Stimulated activated CD8-positive, alpha-beta memory T cell treated with anti-CD3 and anti-CD28 coated beads, Interleukin-12 subunit alpha, Interleukin-12 subunit beta, amount 100 ng/mL, for 4 hours (primary cell): ENCODE data around the gene ALPL.

Source experiments
- DNase-seq: peaks from one replicate; pipeline ENCODE4 v3.0.0-alpha.2; 2020; ENCODE audit warnings: low read depth

ALPL gene

GRCh38 chr1:21598904-21599303 lies 89.7 kb downstream of the ALPL start:
- no peak for DNase-seq

- DNase-seq, result no peak
Measured at GRCh38 chr1:21599402-21599801, 90.2 kb downstream of the ALPL start.

GRCh38 chr1:21601278-21602048 lies 92.2 kb downstream of the ALPL start:
- no peak for DNase-seq

DNA sequence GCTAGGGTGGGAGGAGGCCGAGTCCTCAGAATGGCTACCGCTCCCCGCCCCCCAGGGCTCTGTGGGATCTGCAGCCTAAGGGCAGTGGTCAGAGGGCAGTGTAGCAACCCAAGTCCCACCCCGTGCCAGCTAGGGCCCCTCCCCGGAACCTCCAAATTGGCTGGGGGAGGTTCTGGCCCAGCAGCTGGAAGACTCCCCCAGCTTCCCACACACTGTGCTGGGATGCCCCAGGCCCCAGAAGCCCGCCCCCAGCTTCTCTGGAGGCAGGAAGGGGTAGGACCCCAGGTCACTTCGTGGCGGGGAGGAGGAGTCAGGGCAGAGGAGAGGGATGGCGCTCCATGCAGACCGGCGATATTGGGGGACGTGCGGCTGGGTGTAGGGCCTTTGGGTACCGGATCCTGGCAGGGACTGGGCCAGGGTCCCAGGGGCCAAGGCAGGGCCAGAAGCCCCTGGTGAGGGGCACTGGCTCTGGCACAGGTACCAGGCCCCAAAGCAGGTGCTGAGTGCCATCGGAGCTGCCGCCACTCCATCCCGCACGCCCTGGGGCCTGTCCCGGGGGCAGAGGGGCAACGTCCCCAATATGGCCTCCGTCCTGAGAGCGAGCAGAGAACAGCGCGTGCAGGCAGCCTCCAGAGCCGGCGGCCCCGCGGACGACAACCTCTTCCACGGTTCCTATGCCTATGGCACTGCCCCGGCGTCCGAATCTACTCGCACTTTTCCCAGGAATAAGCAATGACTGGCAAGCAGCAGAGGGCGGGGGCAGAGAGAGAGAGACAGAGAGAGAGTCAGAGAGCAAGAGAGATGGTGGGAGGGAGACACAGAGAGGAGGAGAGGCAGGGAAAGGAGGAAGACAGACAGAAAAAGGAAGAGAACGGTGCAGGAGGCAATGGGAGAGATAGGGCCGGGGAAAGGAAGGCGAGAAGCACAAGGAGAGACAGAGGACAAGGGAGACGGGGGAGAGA lies 94.2 kb downstream of the ALPL start:
- DNase-seq, result no peak

DNA sequence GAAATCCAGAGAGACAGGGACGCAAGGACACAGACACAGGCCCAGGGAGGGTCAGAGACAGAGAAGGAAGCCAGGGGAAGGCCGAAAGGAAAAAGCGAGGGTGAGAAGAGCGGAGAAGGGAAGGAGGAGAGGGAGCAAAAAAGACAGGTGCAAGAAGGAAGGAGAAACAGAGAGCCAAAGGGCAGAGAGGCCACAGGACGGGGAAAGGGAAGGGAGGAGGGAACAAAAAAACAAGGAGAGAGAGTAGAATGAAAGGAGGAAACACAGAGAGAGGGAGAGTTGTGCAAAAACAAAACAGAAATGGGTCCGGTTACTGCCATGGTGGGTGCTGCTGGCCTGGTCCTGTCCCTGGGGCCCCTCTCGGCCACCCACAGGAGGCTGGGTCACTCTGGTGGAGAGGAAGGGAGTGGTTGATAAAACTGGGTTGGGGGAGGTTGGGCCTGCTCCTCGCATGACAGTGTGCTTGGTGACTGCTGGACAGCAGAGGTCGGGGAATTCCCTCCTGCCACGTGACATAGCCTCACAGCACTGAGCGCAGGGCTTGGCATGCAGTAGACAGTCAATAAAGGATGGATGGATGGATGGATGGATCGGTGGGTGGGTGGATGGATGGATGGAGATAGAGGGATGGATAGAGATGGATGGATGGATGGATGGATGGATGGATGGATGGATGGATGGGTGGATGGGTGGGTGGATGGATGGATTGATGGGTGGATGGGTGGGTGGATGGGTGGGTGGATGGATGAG lies 95.2 kb downstream of the ALPL start:
- no peak for DNase-seq

- no peak for DNase-seq
Measured at GRCh38 chr1:21605012-21605715, 95.9 kb downstream of the ALPL start.

GRCh38 chr1:21605964-21606705 lies 96.9 kb downstream of the ALPL start:
- no peak for DNase-seq

DNA sequence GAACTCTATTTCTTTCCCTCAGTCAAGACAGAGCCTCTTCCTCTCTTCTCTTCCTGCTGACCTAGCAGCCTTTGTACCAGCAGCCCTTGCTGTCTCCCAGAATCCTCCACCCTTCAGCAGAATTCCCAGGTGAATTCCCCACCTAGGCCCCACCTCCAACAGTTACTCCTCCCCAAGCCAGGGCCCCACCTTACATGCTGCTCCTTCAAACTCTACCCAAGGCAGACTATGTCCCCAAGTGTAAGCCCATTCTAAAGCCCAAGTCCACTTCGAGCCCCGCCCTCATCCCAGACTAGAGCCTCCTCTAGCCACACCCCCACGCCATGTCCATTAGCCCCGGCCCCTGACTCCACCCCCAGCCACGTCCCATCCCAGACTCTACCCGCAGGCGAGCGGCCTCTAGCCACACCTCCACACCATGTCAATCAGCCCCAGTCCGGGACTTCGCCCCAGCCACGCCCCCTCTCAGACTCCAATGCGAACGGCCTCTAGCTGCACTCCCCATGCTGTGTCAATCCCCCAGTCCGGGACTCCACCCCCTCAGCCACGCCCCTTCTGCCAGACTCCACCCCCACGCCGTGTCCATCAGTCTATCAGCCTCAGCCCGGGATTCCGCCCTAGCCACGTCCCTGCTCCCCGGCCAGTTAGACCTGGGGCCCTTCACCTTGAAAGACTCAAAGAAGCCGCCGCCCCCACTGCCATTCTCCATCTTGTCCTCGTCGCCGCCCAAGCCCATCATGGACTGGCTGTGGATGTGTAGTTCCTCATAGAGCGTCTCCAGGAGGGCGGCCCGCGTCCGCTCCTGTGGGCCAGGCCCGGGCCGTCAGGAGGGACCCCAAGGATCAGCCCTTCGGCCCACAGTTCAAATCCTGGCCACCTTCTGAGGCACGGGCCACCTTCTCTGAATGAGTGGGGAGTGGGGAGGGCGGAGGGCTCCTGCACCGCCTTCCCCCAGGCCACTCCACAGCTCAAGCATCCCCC lies 98.6 kb downstream of the ALPL start:
- peak; percentile 7 for DNase-seq

- DNase-seq, result no peak
Measured at GRCh38 chr1:21608798-21609197, 99.6 kb downstream of the ALPL start.

DNA sequence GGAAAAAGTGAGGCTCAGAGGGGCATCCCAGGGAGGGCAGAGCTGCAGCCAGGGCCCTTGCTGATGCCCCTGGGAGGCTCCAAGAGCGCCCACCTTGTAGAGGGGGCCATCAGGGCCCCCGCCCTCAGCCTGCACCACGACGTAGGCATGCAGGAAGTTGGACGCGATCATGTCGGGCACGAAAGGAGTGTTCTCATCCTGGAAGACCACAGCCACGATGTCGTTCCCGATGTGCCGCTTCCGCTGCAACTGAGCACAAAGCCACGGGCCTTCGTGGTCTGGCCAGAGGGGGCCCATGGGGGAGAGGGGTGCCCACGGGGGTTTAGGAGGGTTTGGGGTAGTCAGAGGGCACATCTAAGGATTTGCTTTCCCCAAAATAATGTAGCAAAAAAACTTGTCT lies 100.8 kb downstream of the ALPL start:
- DNase-seq, result no peak

DNA sequence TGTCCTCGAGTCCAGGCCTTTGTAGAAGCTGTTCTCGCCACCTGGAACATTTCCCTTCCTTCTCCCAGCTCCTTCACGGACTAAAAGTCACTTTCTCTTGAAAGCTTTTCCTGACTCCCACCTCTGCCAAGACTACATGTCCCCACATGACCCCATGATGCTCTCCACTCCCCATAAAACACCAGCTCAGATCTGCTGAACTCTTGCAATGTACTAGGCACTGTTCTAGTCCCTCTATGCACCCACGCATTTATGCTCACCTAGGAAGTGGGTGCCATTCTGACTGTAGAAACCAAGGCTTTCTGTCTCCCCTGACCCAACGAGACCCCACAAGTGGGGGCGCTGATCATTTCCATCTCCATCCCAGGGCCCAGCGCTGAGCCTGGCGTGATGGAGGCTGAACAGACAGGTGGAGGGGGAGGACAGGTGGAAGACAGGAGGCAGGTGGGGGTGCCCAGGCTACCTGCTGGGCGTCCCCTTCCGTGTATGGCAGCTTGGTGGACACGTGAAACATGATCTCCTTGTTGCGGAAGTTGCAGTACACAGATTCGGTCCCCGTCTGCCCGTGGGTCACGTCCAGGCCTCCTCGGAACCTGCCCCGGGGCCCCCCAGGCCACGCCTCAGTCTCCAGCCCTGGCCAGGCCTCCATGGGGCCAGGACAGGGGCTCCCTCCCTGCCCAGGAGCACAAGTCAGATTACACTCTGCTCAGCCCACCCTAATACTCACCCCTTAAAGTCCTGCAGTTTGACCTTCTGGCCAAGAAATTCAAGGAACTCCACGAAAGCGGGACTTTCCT lies 102.0 kb downstream of the ALPL start:
- DNase-seq, result no peak

- DNase-seq, result no peak
Measured at GRCh38 chr1:21612057-21612456, 102.8 kb downstream of the ALPL start.

DNA sequence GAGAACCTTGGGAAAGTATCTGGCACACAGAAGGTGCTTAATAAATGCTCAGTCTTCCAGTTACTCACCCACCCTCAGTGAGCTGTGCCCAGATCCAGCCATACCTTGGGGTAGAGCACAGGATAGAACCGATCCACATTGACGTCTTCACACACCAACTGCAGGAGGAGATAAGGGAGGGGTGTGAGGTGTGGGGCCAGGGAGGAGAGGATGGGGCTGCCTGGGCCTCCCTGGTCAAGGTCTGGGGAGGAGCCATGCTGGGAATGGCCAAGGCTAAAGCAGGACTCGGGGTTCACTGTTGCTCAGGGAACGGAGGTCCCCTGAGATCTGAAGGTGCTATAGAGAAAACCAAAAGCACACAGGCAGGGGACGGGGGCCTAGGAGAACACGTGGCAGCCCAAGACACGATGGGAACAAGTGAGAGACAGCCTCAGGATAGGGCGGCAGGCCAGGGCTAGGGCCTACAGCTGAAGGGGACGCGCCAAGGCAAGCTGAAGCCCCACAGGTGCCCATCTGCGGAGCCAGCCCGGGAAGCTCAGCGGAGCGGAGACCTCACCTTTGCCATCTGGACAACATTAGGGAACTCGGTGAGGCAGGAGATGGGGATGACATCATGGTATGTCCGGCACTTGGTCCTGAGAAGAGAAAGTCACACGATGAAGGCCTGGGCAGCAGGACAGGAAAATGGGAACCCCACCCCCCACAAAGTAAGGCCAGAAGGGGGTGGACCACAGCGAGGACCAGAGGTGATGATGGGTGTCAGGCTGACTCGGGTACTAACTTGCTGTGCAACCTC lies 104.0 kb downstream of the ALPL start:
- DNase-seq, result no peak

GRCh38 chr1:21614419-21615115 lies 105.3 kb downstream of the ALPL start:
- DNase-seq, result no peak

DNA sequence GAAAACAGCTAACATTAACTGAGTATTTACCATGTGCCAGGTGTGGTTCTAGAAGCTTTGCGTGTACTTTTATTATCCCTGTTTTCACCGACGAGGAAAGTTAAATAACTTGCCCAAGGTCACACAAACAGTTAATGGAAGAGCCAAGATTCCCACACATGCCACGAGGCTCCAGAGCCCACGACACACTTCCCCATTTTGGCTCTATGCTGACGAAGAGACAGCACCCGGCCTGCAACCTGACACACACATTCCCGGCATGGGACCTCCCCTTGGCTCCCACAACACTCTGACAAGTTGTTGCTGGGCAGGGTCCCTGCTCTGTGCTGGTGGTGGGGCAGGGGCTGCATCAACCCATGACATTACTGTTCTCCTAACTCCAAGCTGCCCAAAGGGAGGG lies 107.1 kb downstream of the ALPL start:
- no peak for DNase-seq

DNA sequence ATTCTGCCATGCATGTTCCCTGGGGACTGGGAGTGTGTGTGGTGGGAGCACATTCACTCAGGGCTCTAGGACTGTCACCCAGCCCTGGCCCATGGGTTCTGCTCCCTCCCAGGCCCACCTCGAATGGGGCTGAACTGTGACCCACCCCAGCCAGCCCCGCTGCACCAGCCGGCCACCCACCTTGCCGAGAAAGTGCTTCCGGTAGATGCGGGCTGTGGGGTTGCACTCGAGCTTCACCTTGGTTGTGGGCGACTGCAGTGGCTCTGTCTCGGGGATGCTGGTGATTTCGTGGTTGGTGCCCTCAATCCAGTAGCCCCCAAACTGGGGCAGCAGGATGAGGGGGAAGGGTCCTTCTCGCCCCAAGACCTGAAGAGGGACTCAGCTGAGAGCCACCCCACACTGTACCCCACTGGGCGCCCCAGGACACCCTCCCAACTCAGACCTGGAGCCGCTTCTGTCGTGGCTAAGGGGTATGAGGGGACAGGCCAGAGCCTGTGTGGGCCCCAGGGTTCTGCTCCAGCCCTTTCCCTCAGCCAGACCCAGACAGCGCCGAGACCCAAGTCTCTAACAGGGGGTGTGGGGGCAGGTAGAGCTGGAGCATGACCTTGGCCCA lies 108.0 kb downstream of the ALPL start:
- DNase-seq, result no peak

GRCh38 chr1:21618059-21618458 lies 108.8 kb downstream of the ALPL start:
- no peak for DNase-seq
